ENCODE data around the gene NID1.
"Not testable (repeated sequence)": the region's sequence is repeated elsewhere in the genome, so short reads cannot be mapped to it uniquely, and the experiment has no call there.

NID1 gene

DNA sequence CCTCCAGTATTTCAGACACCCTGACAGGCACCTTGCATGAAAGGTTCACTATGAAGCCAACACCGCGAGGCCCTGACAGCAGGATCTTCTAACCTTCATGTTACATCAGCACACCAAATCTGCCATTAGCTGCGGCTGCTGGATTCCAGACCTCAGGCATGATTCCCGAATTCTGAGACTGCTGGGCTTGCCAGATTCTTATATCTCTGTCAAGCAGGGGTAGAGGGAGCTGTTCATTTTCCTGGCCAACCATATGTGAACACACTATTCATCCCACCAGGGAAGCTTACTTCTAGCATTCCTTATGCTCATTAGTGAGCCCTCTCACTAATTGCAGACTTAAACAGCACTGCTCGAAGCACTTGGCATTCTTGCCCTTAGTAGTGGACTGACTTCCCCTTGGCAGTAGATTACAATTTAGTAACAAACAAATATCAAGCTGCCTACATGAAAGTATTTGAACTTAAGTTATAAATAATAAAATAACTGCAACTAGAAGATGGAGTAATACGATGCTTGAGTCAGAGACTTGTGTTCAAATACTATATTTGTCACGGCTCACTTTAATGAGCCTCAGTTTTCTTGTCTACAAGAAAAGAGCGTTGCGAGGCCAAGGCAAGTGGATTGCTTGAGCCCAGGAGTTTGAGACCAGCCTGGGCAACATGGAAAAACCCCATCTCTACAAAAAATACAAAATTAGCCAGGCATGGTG lies 43.3 kb downstream of the NID1 start:
- no peak for DNase-seq

DNA sequence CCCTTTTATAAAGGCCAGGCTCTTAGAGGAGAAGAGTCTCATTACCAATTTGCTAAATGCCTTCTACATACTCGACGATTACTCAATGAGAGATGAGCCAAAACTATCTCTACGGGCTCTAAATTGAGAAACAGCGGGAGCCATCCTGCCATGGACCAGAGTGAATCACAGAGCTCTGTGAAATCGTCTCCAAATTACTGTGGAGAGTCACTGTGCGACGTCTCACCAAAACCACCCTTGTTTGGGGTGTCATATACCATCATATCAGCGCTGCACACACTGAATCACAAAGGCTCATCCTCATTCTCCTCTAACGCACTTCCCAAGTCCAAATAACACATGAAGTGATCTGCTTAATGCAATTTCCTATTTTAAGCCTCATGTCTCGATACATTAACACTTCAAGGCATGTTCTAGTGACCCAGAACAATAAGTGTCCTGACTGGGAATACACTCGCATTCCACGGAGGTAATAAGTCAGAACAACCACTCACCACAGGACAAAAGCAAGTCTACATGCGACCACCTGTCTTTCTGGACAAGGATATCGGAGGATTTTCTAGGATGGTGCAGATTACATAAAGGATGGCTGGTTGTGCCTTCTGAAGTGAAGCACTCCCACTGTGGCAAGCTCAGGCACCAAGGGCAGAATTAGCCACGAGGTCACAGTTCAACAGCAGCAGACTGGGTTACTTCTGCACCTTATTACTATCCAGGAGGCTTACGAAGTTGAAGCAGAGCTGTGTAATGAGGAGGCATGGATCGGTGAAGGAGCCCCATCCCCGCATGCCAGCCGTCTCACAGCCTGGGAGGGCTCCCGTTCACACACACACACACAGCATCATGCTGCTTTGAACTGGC lies 44.3 kb downstream of the NID1 start:
- no peak for DNase-seq

DNA sequence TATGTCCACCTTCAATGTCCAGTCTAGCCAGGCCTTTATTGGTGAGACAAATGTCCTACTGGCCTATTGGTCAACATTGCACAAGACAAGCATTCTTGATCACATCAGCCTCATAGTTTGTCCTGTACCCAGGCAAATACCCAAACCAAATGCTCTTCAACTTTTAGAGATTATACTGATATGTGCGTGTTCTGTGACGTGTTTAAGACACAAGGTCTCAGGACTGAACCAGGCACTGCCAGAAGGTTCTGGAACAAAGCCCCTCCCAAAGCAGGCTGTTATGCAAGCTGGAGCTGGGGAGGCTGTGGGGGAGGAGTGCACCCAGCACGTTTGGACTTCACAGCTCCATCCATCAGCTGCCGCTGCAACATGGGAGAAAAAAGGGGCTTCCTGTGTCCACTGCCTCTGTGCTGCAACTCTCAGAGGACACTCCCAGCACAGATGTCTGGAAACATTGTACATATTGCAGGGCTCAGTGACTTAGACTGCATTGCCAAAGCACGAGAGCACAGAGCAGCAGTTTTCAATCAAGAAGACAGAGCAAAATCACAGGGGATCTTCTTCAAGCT lies 45.9 kb downstream of the NID1 start:
- no peak for DNase-seq

DNA sequence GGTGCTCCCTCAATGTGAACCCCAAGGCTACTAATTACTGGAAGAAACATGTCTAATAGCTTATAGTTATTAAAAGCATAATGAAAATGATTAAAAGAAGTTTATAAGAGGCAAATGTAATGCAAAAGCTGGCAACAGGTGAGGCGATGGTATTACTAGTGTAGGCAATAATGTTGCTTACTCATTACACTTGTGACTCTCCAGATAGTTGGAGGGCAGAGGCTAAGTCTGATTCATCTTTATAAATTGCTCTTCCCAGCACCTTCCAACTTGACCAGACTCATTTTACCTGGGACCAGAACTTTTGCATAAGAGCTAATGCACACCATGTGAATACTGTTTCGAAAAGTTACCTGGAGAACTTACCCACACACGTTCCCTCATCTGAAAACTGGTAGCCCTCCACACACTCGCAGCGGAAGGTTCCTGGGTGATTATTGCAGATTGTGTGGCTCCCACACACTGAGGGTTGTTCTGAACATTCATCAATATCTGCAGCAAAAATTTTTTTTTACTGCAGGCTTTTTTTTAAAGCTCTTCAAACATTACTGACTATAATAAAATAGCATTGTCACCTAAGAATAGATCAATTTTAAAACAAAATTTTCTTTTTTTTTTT lies 48.0 kb downstream of the NID1 start:
- no peak for DNase-seq

DNA sequence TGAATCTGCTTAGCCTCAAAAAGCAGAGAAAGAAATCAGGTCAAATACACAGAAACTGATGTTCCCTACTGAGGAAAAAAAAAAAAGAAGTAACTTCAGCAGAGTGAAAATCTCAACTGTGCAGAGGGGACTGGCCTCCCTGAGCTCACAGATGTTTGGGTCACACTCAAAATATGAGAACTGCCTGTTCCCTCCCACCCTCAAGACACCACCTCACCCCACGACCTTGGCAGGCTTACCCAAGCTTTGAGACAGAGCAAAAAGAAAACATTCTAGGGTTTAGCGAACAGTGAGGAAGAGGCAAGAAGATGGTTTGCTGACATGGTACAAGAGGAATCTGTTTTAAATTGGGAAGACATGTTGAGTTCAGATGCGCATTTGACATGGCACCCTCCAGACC lies 48.8 kb downstream of the NID1 start:
- DNase-seq = no peak

DNA sequence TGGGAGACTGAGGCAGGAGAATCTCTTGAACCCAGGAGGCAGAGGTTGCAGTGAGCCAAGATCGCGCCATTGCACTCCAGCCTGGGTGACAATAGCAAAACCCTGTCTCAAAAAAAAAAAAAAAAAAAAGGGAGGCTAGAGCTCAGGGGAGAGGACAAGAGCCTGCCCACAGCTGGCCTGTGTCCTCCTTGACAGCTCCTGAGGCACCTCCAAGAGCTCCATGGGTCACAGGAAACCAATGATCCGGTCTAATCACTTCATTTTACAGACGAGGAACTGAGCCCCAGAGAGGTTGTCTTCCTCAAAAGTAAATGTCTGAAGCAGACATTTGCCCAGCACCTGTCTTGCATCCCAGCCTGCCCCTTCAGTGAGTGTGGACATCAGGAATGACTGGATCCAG lies 49.4 kb downstream of the NID1 start:
- DNase-seq = no peak

DNA sequence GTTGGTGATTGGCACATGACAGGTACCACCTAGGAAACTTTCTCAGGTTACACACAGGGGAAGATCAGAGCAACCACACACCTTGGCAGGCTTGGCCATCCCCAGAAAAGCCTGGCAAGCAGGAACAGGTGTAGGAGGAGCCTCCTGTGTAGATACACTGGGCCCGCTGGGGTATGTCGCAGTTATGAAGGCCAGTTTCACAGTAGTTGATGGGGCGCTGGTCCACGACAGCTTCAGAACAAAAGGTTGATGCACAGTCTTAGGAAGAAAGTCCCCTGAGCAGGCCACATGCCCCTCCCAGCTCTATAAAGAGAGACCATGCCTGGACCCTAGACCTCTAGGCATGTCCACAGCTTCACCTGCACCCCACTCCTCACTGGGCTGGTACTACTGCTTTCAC lies 51.6 kb downstream of the NID1 start:
- no peak for DNase-seq

DNA sequence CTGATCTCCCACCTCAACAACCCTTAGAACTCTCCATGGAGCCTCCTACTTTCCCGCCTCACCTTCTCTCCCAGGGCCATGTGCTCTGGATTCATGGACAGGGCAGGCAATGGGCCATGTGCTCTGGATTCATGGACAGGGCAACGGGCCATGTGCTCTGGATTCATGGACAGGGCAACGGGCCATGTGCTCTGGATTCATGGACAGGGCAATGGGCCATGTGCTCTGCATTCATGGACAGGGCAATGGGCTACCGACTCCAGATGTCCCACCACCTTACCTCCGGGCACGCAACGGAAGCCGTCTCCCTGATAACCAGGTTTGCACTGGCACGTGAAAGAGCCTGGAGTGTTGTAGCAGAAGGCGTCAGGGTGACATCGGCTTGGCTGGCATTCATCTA lies 53.2 kb downstream of the NID1 start:
- no peak for DNase-seq

DNA sequence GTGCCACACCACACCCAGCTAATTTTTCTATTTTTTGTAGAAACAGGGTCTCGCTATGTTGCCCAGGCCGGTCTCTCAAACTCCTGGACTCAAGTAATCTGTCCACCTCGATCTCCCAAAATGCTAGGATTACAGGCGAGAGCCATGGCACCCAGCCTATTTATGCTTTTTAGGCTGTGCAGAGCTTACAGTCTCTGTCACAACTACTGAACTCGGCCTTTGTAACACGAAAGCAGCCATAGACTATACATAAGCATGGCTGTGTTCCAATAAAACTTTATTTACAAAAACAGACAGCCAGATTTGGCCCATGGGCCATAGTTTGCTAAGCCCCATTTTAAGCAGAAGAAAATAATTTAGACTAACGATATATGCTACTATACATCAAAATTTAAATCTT lies 54.4 kb downstream of the NID1 start:
- no peak for DNase-seq

DNA sequence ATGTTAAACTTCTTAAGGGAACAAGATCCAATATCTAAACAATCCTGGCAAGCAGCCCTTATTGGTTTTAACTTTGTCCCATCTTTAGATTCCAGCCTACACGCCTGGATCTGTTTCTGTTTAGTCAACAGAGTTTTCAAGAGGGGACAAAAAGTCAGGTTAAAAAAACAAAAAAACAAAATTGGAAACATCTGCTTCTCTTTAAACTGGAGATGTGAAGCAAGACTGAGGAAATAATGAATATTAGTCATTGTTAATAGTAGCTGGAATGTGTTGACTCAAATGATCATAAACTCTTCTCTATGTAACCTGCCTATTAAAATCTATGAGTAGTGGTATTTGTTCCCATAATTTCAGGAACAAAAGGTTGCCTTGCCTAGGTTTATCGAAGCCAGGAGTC lies 55.0 kb downstream of the NID1 start:
- no peak for DNase-seq

DNA sequence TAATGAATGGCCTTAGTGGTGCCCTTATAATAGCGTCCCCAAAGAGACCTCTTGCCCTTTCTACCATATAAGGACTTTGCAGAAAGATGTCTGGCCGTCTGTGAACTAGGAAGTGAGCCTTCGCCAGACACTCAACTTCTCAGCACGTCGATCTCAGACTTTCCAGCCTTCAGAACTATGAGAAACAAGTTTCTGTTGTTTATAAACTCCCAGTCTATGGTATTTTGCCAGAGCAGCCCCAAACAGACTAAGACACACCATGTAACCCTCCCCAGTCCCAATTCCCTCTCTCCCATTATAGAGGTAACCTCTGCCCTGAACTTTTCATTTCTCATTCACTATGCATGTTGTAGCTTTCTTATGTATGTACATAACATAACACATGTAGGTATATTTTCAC lies 55.7 kb downstream of the NID1 start:
- no peak for DNase-seq

DNA sequence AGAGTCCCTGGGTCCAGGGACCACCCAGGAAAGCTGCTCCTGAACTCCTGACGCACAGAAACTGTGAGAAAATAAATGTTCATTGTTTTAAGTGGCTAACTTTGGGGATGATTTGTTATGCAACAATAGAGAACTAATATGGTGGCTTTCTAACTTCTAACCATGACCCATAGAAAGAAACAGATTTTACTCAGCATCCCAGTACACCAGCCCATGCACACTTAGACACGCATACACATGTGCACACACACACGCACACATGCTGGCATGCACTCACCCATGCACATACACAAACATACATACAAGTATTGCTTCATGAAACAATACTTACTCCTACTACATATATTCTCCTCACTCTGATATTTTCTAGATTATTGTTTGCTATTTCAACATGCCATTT lies 57.1 kb downstream of the NID1 start:
- no peak for DNase-seq

DNA sequence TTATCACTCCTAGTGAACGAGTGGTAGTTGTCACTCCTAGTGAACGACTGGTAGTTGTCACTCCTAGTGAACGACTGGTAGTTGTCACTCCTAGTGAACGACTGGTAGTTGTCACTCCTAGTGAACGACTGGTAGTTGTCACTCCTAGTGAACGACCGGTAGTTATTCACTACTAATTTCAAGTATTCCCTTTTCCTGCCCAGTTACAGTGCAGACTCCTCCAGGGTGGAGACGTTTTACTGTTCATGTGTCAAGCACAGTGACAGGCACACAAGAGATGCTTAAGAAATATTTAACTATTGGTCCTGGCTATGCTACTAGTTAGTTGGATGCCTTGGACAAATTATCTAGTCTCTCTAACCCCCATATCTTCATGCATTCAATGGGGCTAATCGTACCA lies 61.8 kb downstream of the NID1 start:
- not testable (repeated sequence) for DNase-seq

DNA sequence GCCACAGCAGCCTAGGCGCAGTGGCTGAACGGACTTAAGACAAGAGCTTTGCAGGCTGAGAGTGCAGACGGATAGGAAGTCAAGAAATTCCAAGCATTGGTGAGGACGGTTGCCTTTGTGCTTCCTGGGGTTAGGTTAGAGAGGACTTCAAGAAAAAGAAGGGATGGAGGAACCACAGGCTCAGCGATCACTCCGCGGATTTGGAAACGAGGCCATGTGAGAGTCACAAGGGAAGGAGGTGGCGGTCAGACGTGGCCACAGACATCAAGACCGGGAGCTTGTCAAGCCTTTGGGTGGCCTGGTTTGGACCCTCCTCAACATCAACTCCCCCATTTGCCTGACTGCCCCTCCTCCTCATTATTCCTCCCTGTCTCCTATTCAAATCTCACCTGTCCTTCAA lies 62.3 kb downstream of the NID1 start:
- DNase-seq = no peak

DNA sequence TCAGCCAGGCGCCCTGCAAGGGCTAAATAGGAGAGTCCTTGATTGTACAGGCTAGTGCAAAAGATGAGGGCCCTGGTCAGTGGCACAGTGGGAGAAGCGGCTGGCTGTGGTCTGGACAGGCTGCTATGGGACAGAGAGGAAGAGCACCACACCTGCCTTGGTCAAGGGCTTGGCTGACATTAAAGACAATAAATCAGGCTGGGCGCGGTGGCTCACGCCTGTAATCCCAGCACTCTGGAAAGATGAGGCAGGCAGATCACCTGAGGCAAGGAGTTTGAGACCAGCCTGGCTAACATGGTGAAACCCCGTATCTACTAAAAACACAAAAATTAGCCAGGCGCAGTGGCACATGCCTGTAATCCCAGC lies 62.9 kb downstream of the NID1 start:
- no peak for DNase-seq

DNA sequence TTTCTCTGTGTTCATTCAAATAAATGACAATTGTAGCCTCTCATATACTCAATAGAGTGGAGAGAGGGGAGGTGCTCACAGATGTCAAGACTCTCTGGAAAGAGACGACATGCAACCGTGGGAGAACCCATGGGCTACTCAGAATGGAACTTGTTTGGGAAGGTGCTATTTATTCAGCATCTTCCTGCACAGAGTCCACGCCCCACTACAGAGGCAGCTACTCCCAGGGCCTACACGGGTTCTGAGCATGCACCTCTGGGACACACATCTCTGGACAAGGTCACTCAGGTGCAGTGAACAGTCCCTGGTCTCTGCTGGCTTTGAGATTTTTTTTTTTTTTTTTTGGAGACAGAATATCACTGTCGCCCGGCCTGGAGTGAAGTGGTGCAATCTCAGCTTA lies 64.1 kb downstream of the NID1 start:
- no peak for DNase-seq

DNA sequence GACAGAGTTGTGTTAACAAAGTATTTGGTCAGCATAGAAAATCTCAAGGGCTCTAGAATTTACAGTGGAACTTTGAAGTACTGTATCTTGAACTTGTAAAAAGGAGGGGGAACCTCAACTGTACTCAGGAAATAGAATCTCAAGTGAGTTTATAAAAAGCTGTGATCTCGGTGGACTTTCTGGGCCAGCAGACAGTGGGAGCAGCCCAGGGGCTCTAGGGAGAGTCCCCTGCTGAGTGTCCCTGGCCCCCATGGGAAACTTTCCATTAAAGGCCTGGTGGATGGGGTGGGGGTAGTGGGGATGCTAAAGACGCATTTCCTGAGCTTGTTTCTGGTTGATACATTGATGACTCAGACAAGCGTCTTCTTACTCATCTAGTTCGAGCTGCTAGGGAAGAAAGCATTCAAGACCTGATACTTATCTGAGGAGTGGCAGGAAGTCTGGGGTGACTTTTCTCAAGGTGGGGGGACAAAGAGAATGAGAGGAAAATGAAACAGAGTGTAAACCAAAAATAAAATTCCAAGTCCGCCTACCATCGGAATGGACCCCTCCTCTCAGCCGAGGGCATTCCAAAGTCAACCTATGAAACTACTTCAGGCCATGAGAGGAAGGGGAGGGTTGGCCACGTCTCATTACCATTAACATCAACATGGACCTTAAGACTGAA lies 65.5 kb downstream of the NID1 start:
- DNase-seq = no peak

DNA sequence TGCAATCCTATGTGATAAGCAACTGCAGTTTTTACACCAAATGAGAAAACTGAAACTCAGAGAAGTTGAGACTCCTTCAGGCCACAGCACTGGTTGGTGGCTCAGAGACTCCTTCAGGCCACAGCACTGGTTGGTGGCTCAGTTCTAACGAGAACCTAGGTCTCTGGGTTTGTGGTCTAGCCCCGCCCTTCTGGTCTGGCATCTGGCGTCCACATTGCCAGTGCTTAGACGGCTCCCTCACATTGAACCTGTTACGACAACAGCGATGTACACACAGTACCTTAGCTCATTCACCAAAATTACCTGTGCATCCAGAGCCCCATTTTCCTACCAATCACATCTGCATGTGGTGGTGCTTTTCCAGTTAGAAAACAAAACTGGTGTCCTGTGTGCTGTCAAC lies 66.1 kb downstream of the NID1 start:
- no peak for DNase-seq

DNA sequence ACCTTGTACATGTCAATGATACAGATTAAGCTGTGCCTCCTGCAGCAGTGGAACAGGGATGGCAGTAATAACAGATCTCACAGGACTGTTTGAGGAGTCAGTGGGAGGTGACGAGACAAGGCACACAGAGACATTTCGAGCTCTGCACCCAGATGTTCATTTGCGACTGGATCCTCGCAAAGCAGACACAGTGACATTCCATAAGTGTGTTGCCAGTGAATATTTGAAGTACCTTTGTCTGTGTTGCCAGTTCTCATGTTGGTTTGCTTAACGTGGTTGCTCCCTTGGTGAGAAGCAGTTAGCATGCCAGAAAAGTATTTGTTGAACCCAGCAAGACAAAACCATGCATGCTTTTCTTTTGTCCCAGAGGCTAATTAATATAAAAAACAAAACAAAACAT lies 67.0 kb downstream of the NID1 start:
- DNase-seq = no peak

DNA sequence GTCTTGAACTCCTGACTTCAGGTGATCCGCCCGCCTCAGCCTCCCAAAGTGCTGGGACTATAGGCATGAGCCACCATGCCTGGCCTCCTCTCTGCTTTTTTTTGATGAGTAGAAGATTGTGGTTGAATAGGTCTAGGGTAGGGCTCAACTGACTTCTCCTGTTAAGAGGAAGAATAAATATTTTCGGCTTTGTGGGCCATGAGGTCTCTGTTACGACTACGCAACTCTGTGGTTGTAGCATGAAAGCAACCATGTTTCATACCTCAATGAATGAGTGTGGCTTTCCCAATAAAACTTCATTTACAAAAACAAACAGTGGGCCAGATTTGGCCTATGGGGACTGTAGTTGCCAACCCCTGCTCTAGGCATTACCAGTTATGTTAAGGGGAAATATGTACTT lies 67.8 kb downstream of the NID1 start:
- no peak for DNase-seq

DNA sequence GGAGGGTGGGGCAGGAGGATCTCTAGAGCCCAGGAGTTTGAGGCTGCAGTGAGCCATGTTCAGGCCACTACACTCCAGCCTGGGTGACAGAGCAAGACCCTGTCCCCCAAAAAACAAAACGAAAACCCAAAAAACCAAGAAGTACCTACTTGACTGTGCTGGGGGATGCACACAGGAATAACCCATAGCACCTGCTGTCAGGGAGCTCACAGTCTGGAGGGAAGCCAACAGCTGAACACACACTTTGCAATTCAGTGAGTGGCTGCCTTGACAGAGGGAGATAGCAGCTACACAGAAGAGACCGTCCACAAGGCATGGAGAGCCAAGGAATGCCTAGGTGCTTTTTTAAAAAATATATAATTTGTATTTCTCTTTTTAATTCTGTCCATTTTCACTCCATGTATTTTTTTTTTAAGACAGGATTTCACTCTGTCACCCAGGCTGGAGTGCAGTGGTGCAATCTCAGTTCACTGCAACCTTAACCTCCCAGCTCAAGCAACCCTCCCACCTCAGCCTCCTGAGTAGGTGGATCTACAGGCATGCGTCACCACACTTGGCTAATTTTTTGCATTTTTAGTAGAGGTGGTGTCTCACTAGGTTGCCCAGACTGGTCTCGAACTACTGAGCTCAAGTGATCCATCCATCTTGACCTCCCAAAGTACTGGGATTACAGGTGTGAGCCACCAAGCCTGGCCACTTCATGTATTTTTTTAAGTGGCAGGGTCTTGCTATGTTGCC lies 68.7 kb downstream of the NID1 start:
- no peak for DNase-seq

DNA sequence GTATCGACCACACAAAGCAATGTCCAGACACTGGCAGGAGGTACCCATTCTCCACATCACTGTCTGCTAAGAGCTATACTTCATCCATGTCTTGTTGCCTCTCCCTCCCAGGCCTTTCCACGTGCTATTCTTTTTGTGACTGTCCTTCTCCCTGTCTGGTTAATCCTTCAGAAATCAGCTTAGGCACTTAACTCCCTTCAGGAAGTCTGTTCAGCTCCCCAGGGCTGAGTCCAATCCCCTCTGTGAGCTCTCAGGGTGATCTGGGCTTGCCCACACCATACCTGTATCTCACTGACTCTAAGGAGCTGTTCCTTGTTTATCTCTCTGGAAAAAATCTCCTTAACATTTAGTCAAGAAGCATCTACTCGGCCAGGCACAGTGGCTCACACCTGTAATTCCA lies 69.4 kb downstream of the NID1 start:
- DNase-seq = no peak

DNA sequence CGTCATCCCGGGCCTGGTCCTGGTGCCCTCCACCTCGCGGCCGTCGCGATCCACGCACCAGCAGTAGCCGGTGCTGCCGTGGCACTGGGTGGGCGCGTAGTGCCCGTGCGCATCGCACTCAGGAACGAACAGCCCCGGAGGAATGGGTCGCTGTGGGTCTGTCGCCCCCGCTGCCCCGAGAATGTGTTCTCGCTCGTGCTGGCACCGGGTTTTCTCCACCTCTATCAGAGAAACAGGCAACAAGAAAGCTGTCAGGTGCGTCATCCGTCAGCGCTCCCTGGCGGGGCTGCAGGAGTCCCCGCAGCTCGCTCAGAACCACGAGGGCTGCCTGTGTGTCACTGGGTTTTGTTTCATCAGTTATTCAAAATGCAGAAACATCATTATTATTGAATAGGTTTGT lies 71.2 kb downstream of the NID1 start:
- DNase-seq = no peak
